Small intestine (tissue), 7 donors: ENCODE measurements around the gene MARK2. TPM values are rescaled to one million over a fixed set of nuclear protein-coding genes. Genes with fewer than 3 reads are reported as not detected.

Source experiments
- DNase-seq, 2 donors: peaks; one replicate each; pipeline versions ENCODE4 v3.0.0 to v3.0.0-alpha.2; 2013
- FAIRE-seq: peaks from 2 replicates; lab custom pipeline; 2012; peaks lifted over from hg19 to GRCh38; lab: Jason Lieb, UNC
- H3K27ac ChIP-seq, 3 donors: one replicate each; pipeline ENCODE4 v1.5.1; 2013; ENCODE audit warnings: low read length in 2 of 3, mild to moderate bottlenecking in 2 of 3, control low read depth in 1 of 3, inconsistent platforms in 1 of 3, low read depth in 1 of 3, moderate library complexity in 1 of 3
- H3K27me3 ChIP-seq, 3 donors: one replicate each; pipeline ENCODE4 v1.6.1; 2013; ENCODE audit warnings: low read length in 3 of 3, inconsistent platforms in 1 of 3; ENCODE audit not compliant: control insufficient read depth in 3 of 3, insufficient read depth in 3 of 3
- H3K36me3 ChIP-seq, 3 donors: one replicate each; pipeline ENCODE4 v1.6.1; 2013; ENCODE audit warnings: low read length in 3 of 3, inconsistent platforms in 1 of 3, low read depth in 1 of 3, mild to moderate bottlenecking in 1 of 3, moderate library complexity in 1 of 3; ENCODE audit not compliant: control insufficient read depth in 3 of 3, insufficient read depth in 2 of 3
- H3K4me1 ChIP-seq, 3 donors: one replicate each; pipeline ENCODE4 v1.6.1; 2013; ENCODE audit warnings: low read length in 2 of 3, inconsistent platforms in 1 of 3, low read depth in 1 of 3, mild to moderate bottlenecking in 1 of 3, moderate library complexity in 1 of 3; ENCODE audit not compliant: control insufficient read depth in 3 of 3, insufficient read depth in 2 of 3
- H3K4me3 ChIP-seq, 3 donors: one replicate each; pipeline ENCODE4 v1.5.1; 2013; ENCODE audit warnings: low read length in 3 of 3, control low read depth in 1 of 3, inconsistent platforms in 1 of 3, low read depth in 1 of 3, mild to moderate bottlenecking in 1 of 3, moderate library complexity in 1 of 3
- H3K9me3 ChIP-seq, 2 donors: one replicate each; pipeline ENCODE4 v1.6.1; 2013; ENCODE audit warnings: low read depth in 1 of 2, low read length in 1 of 2; ENCODE audit not compliant: control insufficient read depth in 2 of 2, insufficient read depth in 1 of 2
- WGBS, 3 donors: extraction: QIAGEN DNeasy Blood & Tissue Kit; methylation state at CpG; one replicate each; pipeline ENCODE4 v1.1.7; 2013; 5-methylcytosine and 5-hydroxymethylcytosine counted together
- polyA plus RNA-seq, 4 donors: library from polyadenylated mRNA; stranded (reverse) in 3 of 4; unstranded in 1 of 4; fragments of 200-250 nt in 3 of 4; fragments of 120-200 nt in 1 of 4; gene quantifications; one replicate each; pipeline versions ENCODE4 v1.2.1 to v1.2.3, GENCODE V29; 2013
- donor health status: healthy with polysubstance abuse.
- donor health status: control.
- donor health status: control.
- donor health status: Bipolar disorder and iron deficiency.
- donor health status: healthy.

Gene MARK2
- polyA plus RNA-seq, 4 donors, result 25.9 to 44.8 (median 28.1) TPM

DNA sequence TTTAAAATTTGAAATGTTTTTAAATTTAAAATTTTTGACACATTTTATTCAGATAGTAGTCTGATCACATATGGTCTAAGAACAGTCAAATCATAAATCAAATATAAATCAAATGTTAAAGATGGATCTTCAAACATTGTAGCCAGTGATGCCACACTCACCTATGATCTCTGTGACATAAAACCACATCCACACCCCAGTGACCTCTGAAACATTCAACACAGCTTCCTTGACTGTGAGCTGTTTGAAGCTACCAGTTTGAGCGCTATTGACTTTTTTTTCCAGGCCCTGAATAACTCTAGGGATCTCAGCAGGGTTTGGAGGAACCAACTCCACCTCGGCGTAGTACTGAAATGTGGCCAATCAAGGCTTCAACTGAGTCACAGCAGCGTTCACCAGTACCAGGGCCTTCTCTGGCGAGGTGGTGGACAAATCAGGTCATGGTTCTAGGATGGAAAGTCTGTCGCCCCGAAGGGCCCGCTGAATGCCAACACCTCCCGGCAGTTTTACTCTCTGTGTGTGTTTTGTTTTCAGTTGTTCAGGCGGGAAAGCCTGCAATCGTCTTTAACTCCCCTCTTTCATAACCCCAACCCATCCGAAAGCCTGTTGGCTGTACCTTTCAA, 4.3 kb upstream of the MARK2 start:
- Histone ChIP-seq H3K4me1 (peaks cover 0 to 21% (median 6%) of the 10 kb centered on the region in 3 donors), H3K36me3 (peaks cover 0 to 4% (median 0%) of the 10 kb centered on the region in 3 donors), H3K27ac (no peak overlapping the region), H3K4me3 (no peak overlapping the region), H3K27me3 (no peaks in the 10 kb centered on the region), H3K9me3 (no peaks in the 10 kb centered on the region)
- no peak for FAIRE-seq
- peak; percentile 37 to 63 for DNase-seq
- 85 to 89% (median 89%) methylated on average over 12 of the region's 12 CpGs for WGBS, 3 donors

DNA sequence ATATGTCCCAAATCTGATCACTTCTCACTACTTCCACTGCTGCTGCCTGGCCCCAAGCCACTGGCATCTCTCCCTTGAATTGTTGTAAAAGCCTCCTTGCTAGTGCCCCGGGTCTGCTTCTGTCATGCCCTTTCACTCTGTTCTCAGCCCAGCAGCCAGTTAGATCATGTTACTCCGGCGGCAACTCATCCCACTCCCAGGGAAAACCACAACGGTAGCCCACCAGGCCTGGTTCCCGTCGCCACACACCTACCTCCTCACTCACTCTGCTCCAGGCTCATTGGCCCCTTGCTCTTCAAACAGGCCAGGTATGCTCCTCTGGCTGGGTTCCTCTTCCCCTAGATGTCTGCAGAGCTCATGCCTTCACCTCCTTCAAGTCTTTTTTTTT, 3.8 kb upstream of the MARK2 start:
- no peak for FAIRE-seq
- peaks cover 0 to 4% (median 0%) of the 10 kb centered on the region in 3 donors for H3K36me3 ChIP-seq
- WGBS, 3 donors, result 84 to 91% (median 86%) methylated on average over 6 of the region's 6 CpGs
- H3K4me1 ChIP-seq, result peaks cover 0 to 21% (median 6%) of the 10 kb centered on the region in 3 donors
- H3K4me3 ChIP-seq, result no peak overlapping the region
- no peaks in the 10 kb centered on the region for H3K27me3 ChIP-seq
- DNase-seq, result no peak
- H3K27ac ChIP-seq, result no peak overlapping the region
- H3K9me3 ChIP-seq, result no peaks in the 10 kb centered on the region

DNA sequence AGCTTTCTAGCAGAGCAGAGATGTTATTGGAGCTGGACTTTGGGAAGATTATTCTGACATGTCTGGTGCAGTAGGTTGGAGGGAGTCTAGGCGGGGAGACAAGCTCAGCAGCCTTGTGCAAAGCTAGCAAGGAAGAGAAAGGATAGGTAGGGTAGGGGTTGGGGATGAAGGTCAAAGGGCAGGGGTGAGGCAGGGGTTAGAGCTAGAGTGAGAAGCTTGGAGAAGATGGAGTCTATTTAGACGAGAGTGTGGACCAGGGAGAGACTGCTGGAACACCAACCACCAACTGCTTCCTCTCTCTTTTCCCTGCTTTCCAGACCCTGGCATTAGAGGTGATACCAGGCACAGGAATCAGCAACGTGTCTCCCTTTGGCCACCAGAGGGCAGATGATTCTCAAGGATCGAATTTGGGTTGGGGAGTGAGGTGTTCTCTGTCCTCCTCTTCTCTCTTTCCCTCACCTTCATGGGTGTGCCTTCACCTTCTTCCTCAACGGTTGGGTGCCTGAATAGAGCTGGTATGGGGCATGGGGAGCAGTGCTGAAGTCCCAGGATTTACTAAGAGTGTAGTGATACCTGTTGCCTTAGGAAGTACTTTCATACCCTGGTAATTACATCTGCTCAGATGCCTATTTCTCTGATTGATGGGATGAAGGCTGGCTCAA, 1.8 kb upstream of the MARK2 start:
- peak overlapping the region in 2 of 3 donors; percentile 7 to 92 for H3K27ac ChIP-seq
- peaks cover 0 to 31% (median 6%) of the 10 kb centered on the region in 3 donors for H3K4me1 ChIP-seq
- WGBS, 3 donors, result 9 to 11% (median 10%) methylated on average over 5 of the region's 5 CpGs
- H3K27me3 ChIP-seq, result no peaks in the 10 kb centered on the region
- H3K9me3 ChIP-seq, result no peaks in the 10 kb centered on the region
- no peak for FAIRE-seq
- peak; percentile 85 to 89 for DNase-seq
- H3K4me3 ChIP-seq, result no peak overlapping the region
- peaks cover 0 to 5% (median 0%) of the 10 kb centered on the region in 3 donors for H3K36me3 ChIP-seq

DNA sequence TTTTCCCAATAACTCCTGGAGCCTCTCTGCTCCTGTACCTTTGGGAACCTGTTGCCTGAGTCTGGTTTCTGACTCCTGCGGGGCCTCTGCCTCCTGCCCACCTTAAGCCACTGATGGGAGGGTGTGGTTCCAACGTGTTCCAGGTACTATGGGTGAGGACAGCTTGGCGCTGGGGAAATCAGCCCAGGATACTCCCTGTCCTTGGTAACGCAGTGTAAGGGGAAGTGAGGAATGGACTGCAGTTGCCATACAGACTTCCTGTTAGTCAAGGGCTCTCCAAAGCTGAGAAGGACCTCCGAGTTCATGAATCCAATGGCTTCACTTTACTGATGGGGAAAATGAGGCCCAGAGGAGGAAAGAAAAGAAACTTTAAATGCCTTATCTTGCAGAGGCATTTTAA, 1.2 kb upstream of the MARK2 start:
- Histone ChIP-seq H3K9me3 (no peaks in the 10 kb centered on the region), H3K4me1 (peaks cover 0 to 37% (median 6%) of the 10 kb centered on the region in 3 donors), H3K4me3 (no peak overlapping the region), H3K27me3 (no peaks in the 10 kb centered on the region), H3K27ac (peak overlapping the region; percentile 60 to 92 (median 88)), H3K36me3 (peaks cover 0 to 8% (median 0%) of the 10 kb centered on the region in 3 donors)
- FAIRE-seq (no peak), DNase-seq (peak; percentile 20 to 35)
- 29 to 41% (median 32%) methylated on average over 5 of the region's 5 CpGs for WGBS, 3 donors

DNA sequence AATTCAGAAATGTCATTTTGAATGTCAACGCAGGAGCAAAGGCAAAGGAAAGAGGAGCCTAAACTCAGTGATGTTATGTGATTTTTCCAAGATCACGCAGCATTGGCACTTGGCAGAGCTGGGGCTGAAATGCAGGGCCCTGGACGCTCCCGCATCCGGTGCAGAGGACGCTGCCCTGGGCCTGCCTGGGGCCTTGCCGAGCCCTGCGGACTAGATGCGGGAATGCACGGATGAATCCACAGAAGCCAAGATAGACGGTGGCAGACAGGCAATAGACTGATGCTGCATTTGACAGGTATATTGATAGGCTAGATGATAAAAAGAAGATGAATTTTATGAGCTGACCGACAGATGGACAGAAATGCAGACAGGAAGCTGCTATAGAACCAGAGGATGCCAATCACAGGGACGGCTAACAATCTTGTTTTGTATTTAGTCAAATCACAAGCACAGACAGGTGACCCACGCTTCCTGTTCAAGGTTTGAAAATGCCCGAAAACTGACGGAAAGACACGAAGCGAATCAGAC, 696 bp upstream of the MARK2 start:
- peaks cover 0 to 10% (median 0%) of the 10 kb centered on the region in 3 donors for H3K36me3 ChIP-seq
- H3K9me3 ChIP-seq, result no peaks in the 10 kb centered on the region
- FAIRE-seq (no peak), DNase-seq (no peak)
- peak overlapping the region in 1 of 3 donors; percentile 30 for H3K4me3 ChIP-seq
- H3K27me3 ChIP-seq, result no peaks in the 10 kb centered on the region
- peak overlapping the region; percentile 60 to 92 (median 88) for H3K27ac ChIP-seq
- H3K4me1 ChIP-seq, result peaks cover 1 to 42% (median 8%) of the 10 kb centered on the region in 3 donors
- WGBS, 3 donors, result 8 to 27% (median 20%) methylated on average over 18 of the region's 18 CpGs

DNA sequence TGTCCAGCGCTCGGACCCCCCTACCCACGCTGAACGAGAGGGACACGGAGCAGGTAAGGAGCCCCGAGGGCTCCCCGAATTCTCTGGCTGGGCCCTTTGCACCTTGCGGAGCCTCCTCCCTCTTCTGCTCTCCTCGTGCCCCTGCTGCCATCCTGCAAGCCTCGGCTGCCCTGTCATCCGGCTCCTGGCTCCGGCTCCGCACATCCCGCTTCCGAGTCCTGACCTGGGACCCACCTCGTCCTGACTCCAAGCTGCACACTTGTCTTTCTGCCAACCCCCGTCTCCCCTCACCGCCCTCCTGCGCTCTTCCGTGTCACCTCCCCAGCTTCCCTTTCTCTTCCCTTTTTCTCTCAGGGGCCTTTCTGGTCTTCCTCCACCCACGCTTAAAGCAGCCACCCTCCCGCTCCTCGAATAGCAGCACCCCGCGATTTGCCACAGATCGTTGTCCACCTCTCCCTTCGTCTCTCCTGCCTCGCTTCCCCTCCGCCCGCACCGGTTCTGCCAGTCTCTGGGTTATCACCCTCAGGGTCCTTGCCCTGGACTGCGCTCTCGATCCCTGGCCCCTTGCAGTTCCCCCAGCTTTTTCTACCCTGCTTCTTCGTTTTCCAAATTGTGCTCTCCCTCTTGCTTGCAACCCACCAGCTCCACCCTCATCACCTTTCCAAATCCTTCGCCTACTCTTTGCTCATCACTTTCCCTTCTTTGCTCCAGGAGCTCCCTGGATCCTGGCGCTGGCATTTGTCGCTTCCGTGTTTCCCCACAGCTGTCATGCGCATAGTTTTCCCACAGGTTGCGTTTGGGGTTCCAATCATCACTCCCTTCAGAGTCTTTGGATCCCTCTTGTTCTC, 822 bp downstream of the MARK2 start:
- Histone ChIP-seq H3K4me3 (peak overlapping the region; percentile 73 to 93 (median 93)), H3K4me1 (peaks cover 2 to 49% (median 10%) of the 10 kb centered on the region in 3 donors), H3K27me3 (no peaks in the 10 kb centered on the region), H3K36me3 (peaks cover 0 to 22% (median 0%) of the 10 kb centered on the region in 3 donors), H3K9me3 (no peaks in the 10 kb centered on the region), H3K27ac (peak overlapping the region; percentile 71 to 83 (median 78))
- DNase-seq (peak; percentile 54 to 69), FAIRE-seq (no peak)
- 0 to 1% (median 1%) methylated on average over 35 to 39 of the region's 40 CpGs for WGBS, 3 donors

DNA sequence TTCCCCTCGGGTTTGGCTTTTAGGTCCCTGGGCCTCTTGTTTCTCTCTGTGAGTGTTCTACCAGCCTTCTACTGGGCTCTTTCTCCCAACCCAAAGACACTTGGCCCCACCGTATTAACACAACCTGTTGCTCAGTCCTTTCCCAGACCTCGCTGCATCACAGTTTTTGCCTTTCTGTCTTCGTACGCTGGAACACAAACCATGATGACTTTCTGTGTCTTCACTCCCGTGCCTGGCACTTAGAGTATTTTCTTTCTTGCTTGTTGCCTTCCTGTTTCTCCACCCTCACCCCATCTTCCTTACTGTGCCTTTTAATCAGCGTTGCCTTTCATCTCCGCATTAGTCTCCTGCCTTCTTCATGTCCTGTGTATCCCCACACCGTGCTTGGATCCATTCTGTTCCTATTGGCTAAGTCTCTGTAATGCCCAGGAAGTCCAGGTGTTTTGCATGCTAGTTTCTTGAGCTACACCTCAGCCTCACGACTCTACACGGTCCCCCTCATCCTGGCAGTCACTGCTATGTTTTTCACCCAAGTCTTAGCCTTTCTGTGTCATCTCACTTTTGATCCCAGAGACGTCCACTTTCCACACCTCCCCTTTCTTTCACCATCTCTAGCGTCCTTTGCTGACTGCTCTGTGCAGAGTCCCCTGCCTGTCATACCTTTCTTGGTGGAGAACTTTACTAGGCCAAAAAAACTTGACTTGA, 1.6 kb downstream of the MARK2 start:
- FAIRE-seq, result no peak
- peak; percentile 33 to 42 for DNase-seq
- H3K4me3 ChIP-seq, result peak overlapping the region; percentile 73 to 93 (median 93)
- H3K36me3 ChIP-seq, result peaks cover 0 to 28% (median 0%) of the 10 kb centered on the region in 3 donors
- WGBS, 3 donors, result 1 to 4% (median 2%) methylated on average over 13 of the region's 13 CpGs
- peak overlapping the region; percentile 15 to 83 (median 78) for H3K27ac ChIP-seq
- no peaks in the 10 kb centered on the region for H3K27me3 ChIP-seq
- no peaks in the 10 kb centered on the region for H3K9me3 ChIP-seq
- peaks cover 2 to 46% (median 13%) of the 10 kb centered on the region in 3 donors for H3K4me1 ChIP-seq
